HepG2 (cell line): ENCODE results near the gene CTSZ. TPM values are rescaled to one million over a fixed set of nuclear protein-coding genes. Genes with fewer than 3 reads are reported as not detected.

Experiments used
- ATF7-NPFF ChIP-seq: sonication (generic); formaldehyde crosslinking; IDR thresholded peaks from 2 replicates; pipeline ENCODE4 v1.8.1; 2023; ENCODE audit warnings: mild to moderate bottlenecking, low read depth, missing genetic modification reagents, moderate library complexity
- ERF ChIP-seq: IDR thresholded peaks from 2 replicates; pipeline ENCODE4 v1.6.1; 2018; ENCODE audit warnings: missing biosample characterization, missing genetic modification reagents
- IRF2 ChIP-seq: IDR thresholded peaks from 2 replicates; pipeline ENCODE4 v1.6.1; 2018; ENCODE audit warnings: missing genetic modification reagents, missing compliant biosample characterization
- JUN ChIP-seq: sonication (generic); formaldehyde crosslinking; IDR thresholded peaks from 2 replicates; pipeline ENCODE4 v1.4.0; 2020; ENCODE audit warnings: mild to moderate bottlenecking, missing genetic modification reagents
- REPIN1 ChIP-seq: sonication (generic); formaldehyde crosslinking; IDR thresholded peaks from 2 replicates; pipeline ENCODE4 v1.8.0; 2022; ENCODE audit warnings: missing genetic modification reagents, low read depth, mild to moderate bottlenecking, borderline replicate concordance
- SMAD1 ChIP-seq: sonication (generic); formaldehyde crosslinking; IDR thresholded peaks from 2 replicates; pipeline ENCODE4 v1.4.0; 2020; ENCODE audit warnings: missing genetic modification reagents, low read depth, mild to moderate bottlenecking, borderline replicate concordance
- TCF7 ChIP-seq: sonication (generic); IDR thresholded peaks from 2 replicates; pipeline ENCODE4 v1.6.1; 2016; ENCODE audit warnings: antibody characterized with exemption, low read depth
- TERF1 ChIP-seq: sonication (generic); formaldehyde crosslinking; IDR thresholded peaks from 2 replicates; pipeline ENCODE4 v1.8.0; 2022; ENCODE audit warnings: mild to moderate bottlenecking, missing genetic modification reagents, moderate library complexity
- ZNF18 ChIP-seq: sonication (generic); formaldehyde crosslinking; IDR thresholded peaks from 2 replicates; pipeline ENCODE4 v1.8.0; 2022; ENCODE audit warnings: mild to moderate bottlenecking, missing genetic modification reagents; ENCODE audit not compliant: insufficient replicate concordance
- ZNF335 ChIP-seq: sonication (generic); formaldehyde crosslinking; IDR thresholded peaks from 2 replicates; pipeline ENCODE4 v1.4.0; 2020; ENCODE audit warnings: missing genetic modification reagents
- ZNF446 ChIP-seq: sonication (generic); formaldehyde crosslinking; IDR thresholded peaks from 2 replicates; pipeline ENCODE4 v1.5.0; 2020; ENCODE audit warnings: mild to moderate bottlenecking, missing genetic modification reagents
- ZNF547 ChIP-seq: sonication (generic); formaldehyde crosslinking; IDR thresholded peaks from 2 replicates; pipeline ENCODE4 v1.5.1; 2020; ENCODE audit warnings: mild to moderate bottlenecking, missing genetic modification reagents
- ZNF558 ChIP-seq: sonication (generic); formaldehyde crosslinking; IDR thresholded peaks from 2 replicates; pipeline ENCODE4 v1.9.0; 2022; ENCODE audit warnings: mild to moderate bottlenecking, missing genetic modification reagents, borderline replicate concordance
- ZNF569 ChIP-seq: sonication (generic); formaldehyde crosslinking; IDR thresholded peaks from 2 replicates; pipeline ENCODE4 v1.5.0; 2020; ENCODE audit warnings: mild to moderate bottlenecking, missing genetic modification reagents, moderate library complexity, borderline replicate concordance
- ZNF878 ChIP-seq: sonication (generic); formaldehyde crosslinking; IDR thresholded peaks from 2 replicates; pipeline ENCODE4 v1.8.1; 2023; ENCODE audit warnings: mild to moderate bottlenecking, missing genetic modification reagents, moderate library complexity
- polyA plus RNA-seq, 8 experiments: library from polyadenylated mRNA; depleted of rRNA in 3 of 8; stranded (reverse) in 7 of 8; unstranded in 1 of 8; fragments of >200 nt; fragmentation: Illumina TruSeq in 4 of 8; extraction: Trizol in 4 of 8; gene quantifications; 2 replicates each; pipeline versions ENCODE4 v1.2.1 to v1.2.3, GENCODE V29; 2011 to 2016; ENCODE audit warnings: low read depth in 4 of 8, missing spikeins in 1 of 8, mixed read lengths in 1 of 8; ENCODE audit not compliant: insufficient read depth in 1 of 8
- total RNA-seq, 5 experiments: library from RNA; depleted of rRNA; stranded (reverse); fragments of >200 nt; fragmentation: Illumina TruSeq; extraction: Trizol; gene quantifications; 2 replicates each; pipeline ENCODE4 v1.2.3, GENCODE V29; 2016; ENCODE audit warnings: low read depth in 1 of 5
- TF ChIP-seq, protein P1 (sequence below): conservative IDR thresholded peaks from 2 replicates; pipeline ENCODE4 v1.6.1; 2018; ENCODE audit warnings: missing genetic modification reagents
- TF ChIP-seq, protein P2 (sequence below): sonication (generic); formaldehyde crosslinking; IDR thresholded peaks from 2 replicates; pipeline ENCODE4 v1.5.1; 2020; ENCODE audit warnings: mild to moderate bottlenecking, moderate library complexity, missing genetic modification reagents
- TF ChIP-seq, protein P3 (sequence below): sonication (generic); formaldehyde crosslinking; IDR thresholded peaks from 2 replicates; pipeline ENCODE4; 2020; ENCODE audit warnings: missing genetic modification reagents, mild to moderate bottlenecking, borderline replicate concordance

Gene CTSZ
- total and polyA plus RNA-seq, 2 of the 13 experiments (the other 11 are each of a cell fraction or from before 2014, with no cell fraction given) = 0.33 TPM; not detected in 1

- TF ChIP-seq ZNF878 (no peak), ZNF335 (CRISPR knock-in tag) (no peak), ZNF558 (CRISPR knock-in tag) (peak; percentile 11; the same call in 1 of the 2 replicates), ERF (no peak), ZNF569 (CRISPR knock-in tag) (no peak), JUN (no peak), ZNF18 (CRISPR knock-in tag) (no peak), TCF7 (no peak), IRF2 (CRISPR knock-in tag) (no peak), SMAD1 (CRISPR knock-in tag) (no peak), ATF7-NPFF (CRISPR knock-in tag) (no peak), ZNF547 (CRISPR knock-in tag) (no peak), REPIN1 (CRISPR knock-in tag) (no peak), TERF1 (CRISPR knock-in tag) (no peak), ZNF446 (CRISPR knock-in tag) (no peak)
- TF ChIP-seq, protein P1, sequence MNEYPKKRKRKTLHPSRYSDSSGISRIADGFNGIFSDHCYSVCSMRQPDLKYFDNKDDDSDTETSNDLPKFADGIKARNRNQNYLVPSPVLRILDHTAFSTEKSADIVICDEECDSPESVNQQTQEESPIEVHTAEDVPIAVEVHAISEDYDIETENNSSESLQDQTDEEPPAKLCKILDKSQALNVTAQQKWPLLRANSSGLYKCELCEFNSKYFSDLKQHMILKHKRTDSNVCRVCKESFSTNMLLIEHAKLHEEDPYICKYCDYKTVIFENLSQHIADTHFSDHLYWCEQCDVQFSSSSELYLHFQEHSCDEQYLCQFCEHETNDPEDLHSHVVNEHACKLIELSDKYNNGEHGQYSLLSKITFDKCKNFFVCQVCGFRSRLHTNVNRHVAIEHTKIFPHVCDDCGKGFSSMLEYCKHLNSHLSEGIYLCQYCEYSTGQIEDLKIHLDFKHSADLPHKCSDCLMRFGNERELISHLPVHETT = no peak; the same call in 1 of the 2 replicates
- TF ChIP-seq, protein P2, sequence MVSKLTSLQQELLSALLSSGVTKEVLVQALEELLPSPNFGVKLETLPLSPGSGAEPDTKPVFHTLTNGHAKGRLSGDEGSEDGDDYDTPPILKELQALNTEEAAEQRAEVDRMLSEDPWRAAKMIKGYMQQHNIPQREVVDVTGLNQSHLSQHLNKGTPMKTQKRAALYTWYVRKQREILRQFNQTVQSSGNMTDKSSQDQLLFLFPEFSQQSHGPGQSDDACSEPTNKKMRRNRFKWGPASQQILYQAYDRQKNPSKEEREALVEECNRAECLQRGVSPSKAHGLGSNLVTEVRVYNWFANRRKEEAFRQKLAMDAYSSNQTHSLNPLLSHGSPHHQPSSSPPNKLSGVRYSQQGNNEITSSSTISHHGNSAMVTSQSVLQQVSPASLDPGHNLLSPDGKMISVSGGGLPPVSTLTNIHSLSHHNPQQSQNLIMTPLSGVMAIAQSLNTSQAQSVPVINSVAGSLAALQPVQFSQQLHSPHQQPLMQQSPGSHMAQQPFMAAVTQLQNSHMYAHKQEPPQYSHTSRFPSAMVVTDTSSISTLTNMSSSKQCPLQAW (CRISPR knock-in tag) = no peak
- TF ChIP-seq, protein P3, sequence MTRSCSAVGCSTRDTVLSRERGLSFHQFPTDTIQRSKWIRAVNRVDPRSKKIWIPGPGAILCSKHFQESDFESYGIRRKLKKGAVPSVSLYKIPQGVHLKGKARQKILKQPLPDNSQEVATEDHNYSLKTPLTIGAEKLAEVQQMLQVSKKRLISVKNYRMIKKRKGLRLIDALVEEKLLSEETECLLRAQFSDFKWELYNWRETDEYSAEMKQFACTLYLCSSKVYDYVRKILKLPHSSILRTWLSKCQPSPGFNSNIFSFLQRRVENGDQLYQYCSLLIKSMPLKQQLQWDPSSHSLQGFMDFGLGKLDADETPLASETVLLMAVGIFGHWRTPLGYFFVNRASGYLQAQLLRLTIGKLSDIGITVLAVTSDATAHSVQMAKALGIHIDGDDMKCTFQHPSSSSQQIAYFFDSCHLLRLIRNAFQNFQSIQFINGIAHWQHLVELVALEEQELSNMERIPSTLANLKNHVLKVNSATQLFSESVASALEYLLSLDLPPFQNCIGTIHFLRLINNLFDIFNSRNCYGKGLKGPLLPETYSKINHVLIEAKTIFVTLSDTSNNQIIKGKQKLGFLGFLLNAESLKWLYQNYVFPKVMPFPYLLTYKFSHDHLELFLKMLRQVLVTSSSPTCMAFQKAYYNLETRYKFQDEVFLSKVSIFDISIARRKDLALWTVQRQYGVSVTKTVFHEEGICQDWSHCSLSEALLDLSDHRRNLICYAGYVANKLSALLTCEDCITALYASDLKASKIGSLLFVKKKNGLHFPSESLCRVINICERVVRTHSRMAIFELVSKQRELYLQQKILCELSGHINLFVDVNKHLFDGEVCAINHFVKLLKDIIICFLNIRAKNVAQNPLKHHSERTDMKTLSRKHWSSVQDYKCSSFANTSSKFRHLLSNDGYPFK = no peak; the same call in 1 of the 2 replicates
These were observed 739 bp downstream of the CTSZ start (continued) for GRCh38 chr20:59006167-59006863.
